ENCODE results near the gene SEH1L. TPM values are rescaled to one million over a fixed set of nuclear protein-coding genes. Genes with fewer than 3 reads are reported as not detected.

SEH1L gene
- total RNA-seq, 4 donors from 2014 or later = 21.9 to 55.5 (median 38.9) TPM

DNA sequence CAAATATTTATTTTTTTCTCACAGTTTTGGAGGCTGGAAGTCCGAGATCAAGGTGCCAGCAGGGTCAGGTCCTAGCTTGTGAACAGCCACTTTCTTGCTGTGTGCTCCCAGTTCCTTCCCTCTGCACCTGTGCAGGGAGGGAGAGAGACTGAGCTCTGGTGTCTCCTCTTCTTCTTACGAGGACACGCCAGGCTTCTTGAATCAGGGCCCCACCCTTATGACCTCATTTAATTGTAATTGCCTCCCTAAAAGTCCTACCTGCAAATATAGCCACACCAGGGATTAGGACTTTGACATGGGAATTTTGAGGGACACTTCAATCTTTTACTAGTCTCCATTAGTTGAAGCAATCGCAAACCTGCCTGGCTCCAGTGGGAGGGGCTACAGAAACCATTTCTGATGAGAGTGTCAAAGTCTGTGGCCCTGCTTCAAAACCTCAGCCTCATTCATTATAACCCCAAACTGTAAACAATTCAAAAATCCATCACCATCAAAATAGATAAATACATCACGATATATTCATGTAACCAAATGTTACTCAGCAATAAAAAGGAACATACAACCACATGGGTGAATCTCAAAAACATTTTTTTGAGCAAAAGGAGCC is 18.2 kb upstream of the SEH1L start:
- 52 to 68% methylated on average over 5 of the region's 5 CpGs for WGBS, 2 donors
- TF ChIP-seq POLR2A (IDR thresholded peaks at IDR 0.05) = no peak
- TF ChIP-seq, protein P1, sequence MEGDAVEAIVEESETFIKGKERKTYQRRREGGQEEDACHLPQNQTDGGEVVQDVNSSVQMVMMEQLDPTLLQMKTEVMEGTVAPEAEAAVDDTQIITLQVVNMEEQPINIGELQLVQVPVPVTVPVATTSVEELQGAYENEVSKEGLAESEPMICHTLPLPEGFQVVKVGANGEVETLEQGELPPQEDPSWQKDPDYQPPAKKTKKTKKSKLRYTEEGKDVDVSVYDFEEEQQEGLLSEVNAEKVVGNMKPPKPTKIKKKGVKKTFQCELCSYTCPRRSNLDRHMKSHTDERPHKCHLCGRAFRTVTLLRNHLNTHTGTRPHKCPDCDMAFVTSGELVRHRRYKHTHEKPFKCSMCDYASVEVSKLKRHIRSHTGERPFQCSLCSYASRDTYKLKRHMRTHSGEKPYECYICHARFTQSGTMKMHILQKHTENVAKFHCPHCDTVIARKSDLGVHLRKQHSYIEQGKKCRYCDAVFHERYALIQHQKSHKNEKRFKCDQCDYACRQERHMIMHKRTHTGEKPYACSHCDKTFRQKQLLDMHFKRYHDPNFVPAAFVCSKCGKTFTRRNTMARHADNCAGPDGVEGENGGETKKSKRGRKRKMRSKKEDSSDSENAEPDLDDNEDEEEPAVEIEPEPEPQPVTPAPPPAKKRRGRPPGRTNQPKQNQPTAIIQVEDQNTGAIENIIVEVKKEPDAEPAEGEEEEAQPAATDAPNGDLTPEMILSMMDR (IDR thresholded peaks at IDR 0.05) = no peak
- H3K27ac ChIP-seq = no peak overlapping the region
- no peak for DNase-seq
- H3K4me1 ChIP-seq = peaks cover 0 to 6% (median 2%) of the 10 kb centered on the region in 3 donors
- intact Hi-C loops (cut with DNase I) = no loop called here
- no peaks in the 10 kb centered on the region for H3K36me3 ChIP-seq
- H3K9me3 ChIP-seq = no peaks in the 10 kb centered on the region
- peaks cover 0 to 10% (median 0%) of the 10 kb centered on the region in 4 donors for H3K27me3 ChIP-seq
- H3K4me3 ChIP-seq = no peak overlapping the region

DNA sequence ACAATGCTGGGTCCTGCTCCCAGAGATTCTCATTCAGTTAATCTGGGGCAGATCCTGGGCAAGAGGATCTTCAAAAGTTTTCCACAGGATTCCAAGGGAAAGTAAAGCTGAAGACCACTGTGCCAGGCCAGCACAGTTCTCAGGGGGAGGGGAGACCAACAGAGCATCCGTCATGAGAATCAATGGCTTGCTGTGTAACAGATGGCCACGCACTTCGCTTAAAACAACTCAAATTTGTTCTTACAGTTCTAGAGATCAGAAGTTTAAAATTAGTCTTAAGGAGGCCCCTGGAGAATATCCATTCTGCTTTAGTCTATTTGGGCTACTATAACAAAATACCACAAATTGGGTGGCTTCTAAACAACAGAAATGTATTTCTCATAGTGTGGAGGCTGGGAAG is 17.4 kb upstream of the SEH1L start:
- DNase-seq = no peak
- Histone ChIP-seq H3K9me3 (no peaks in the 10 kb centered on the region), H3K4me3 (no peak overlapping the region), H3K27me3 (peaks cover 0 to 10% (median 0%) of the 10 kb centered on the region in 4 donors), H3K4me1 (peaks cover 0 to 9% (median 5%) of the 10 kb centered on the region in 3 donors), H3K27ac (no peak overlapping the region), H3K36me3 (no peaks in the 10 kb centered on the region)
- TF ChIP-seq, protein P1 (IDR thresholded peaks at IDR 0.05) = no peak
- TF ChIP-seq POLR2A (IDR thresholded peaks at IDR 0.05) = no peak
- intact Hi-C loops (cut with DNase I) = no loop called here
- 83 to 85% methylated on average over 2 to 3 of the region's 3 CpGs for WGBS, 2 donors

DNA sequence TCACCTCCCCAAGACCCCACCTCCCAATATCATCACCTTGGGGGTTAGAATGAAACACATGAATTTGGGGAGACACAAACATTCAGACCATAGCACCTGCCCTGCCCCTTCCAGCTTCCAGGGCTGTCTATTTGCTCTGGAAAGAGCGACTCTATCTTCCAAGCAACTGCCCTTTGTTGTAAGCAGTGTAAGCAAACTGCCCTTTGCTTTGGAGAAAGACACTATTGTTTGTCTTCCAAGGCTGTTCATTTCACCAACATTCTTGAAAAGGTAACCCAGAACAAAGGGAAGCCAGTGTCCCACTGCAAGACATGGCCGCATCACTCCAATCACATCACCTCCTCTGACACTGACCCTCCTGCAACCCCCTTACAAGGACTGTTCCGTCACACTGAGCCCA is 16.9 kb upstream of the SEH1L start:
- Histone ChIP-seq H3K27ac (no peak overlapping the region), H3K4me3 (no peak overlapping the region), H3K27me3 (peaks cover 0 to 10% (median 0%) of the 10 kb centered on the region in 4 donors), H3K36me3 (no peaks in the 10 kb centered on the region), H3K4me1 (peaks cover 0 to 9% (median 5%) of the 10 kb centered on the region in 3 donors), H3K9me3 (no peaks in the 10 kb centered on the region)
- WGBS, 2 donors = 90% methylated on average over 3 of the region's 3 CpGs
- no peak for TF ChIP-seq POLR2A (IDR thresholded peaks at IDR 0.05)
- TF ChIP-seq, protein P1 (IDR thresholded peaks at IDR 0.05) = no peak
- intact Hi-C loops (cut with DNase I) = no loop called here
- no peak for DNase-seq

DNA sequence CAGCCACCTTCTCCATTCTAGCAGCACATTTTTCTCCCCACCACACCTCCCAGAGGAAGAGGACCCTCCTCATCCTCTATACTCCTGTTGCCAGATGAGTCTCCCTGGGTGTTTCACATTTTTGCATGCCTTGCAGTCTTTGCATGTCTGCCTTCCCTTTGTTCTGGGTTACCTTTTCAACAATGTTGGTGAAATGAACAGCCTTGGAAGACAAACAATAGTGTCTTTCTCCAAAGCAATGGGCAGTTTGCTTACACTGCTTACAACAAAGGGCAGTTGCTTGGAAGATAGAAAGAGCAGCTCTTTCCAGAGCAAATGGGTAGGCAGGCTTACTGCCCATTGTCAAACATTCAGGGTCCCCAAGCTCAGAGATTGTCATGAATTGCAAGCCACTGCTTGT is 14.5 kb upstream of the SEH1L start:
- H3K4me1 ChIP-seq = peaks cover 0 to 9% (median 5%) of the 10 kb centered on the region in 3 donors
- intact Hi-C loops (cut with DNase I) = no loop called here
- H3K27ac ChIP-seq = no peak overlapping the region
- peaks cover 0 to 10% (median 0%) of the 10 kb centered on the region in 4 donors for H3K27me3 ChIP-seq
- DNase-seq = no peak
- no peaks in the 10 kb centered on the region for H3K36me3 ChIP-seq
- no peak overlapping the region for H3K4me3 ChIP-seq
- TF ChIP-seq, protein P1 (IDR thresholded peaks at IDR 0.05) = no peak
- TF ChIP-seq POLR2A (IDR thresholded peaks at IDR 0.05) = no peak
- no peaks in the 10 kb centered on the region for H3K9me3 ChIP-seq

DNA sequence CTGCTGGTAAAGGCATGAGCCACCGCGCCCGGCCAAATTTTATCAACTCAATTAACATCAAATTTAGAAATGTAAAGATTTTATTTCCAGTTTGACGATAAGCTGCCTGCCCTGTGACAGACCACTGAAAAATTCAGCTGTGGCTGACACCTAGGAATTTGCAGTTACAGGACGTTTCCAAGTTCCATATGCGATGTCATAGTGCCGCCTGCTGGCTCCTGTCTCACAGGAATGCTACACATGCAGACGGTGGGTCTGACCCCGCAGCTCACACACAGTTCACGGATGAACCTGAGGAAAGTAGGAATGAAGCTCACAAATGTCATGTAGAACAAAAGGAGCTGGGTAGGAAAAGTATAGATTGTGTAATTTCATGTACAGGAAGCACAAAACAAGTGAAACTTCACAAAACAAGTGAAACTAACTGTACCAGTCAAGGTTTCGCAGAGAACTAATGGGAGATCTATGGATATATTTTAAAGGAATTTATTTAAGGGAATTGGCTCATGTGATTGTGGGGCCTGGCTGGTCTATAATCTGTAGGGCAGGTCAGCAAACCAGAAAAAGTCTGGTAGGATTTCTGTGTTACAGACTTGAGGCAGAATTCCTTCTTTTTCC is 13.2 kb upstream of the SEH1L start:
- WGBS, 2 donors = 9 to 26% methylated on average over 8 to 11 of the region's 11 CpGs
- H3K9me3 ChIP-seq = no peaks in the 10 kb centered on the region

More for the DNA sequence above, 13.2 kb upstream of the SEH1L start:
- H3K36me3 ChIP-seq = no peaks in the 10 kb centered on the region
- peaks cover 0 to 10% (median 0%) of the 10 kb centered on the region in 4 donors for H3K27me3 ChIP-seq
- no peak for DNase-seq
- TF ChIP-seq, protein P1 (IDR thresholded peaks at IDR 0.05) = peak; percentile 56 to 91 (median 85)
- TF ChIP-seq POLR2A (IDR thresholded peaks at IDR 0.05) = no peak
- H3K4me1 ChIP-seq = peaks cover 0 to 9% (median 5%) of the 10 kb centered on the region in 3 donors
- H3K27ac ChIP-seq = no peak overlapping the region
- H3K4me3 ChIP-seq = no peak overlapping the region
- intact Hi-C loops (cut with DNase I) = loop anchor here (2.0 kb wide), 1 partner anchor 208 kb away; no protein-coding TSS in a partner anchor

Data from esophagus squamous epithelium (tissue), 5 donors.